IMR-90 (cell line): ENCODE measurements around the gene ITGA3. TPM values are rescaled to one million over a fixed set of nuclear protein-coding genes. Genes with fewer than 3 reads are reported as not detected.

ENCODE experiments used
- ATAC-seq: fragments of 200-7000 bp; cut with Tn5 transposase; 2 replicates; pipeline ENCODE4 v1.9.1; 2020; ENCODE audit warnings: low read depth, mild to moderate bottlenecking, moderate library complexity
- BruUV-seq: library from RNA; stranded (reverse); fragments of 400-500 nt; replicated peaks from 2 replicates; lab custom pipeline; 2021; lab: Mats Ljungman, UMichigan
- CTCF ChIA-PET: fragments of 300-600 bp; formaldehyde crosslinking; extraction: SDS; loops from one replicate; lab custom pipeline; 2021; ENCODE audit warnings: antibody characterized with exemption; lab: Yijun Ruan, JAX
- POLR2A ChIA-PET: fragments of 300-600 bp; sonication (Branson Sonifier 250); formaldehyde crosslinking; loops from one replicate; lab custom pipeline; 2022; ENCODE audit warnings: antibody characterized with exemption; ENCODE audit not compliant: unreplicated experiment; lab: Charles Lee
- DNase-seq: peaks from one replicate; pipeline ENCODE4 v3.0.0; 2013
- H2AFZ ChIP-seq: replicated peaks from 2 replicates; pipeline ENCODE3; 2013; ENCODE audit warnings: low read length, mild to moderate bottlenecking; ENCODE audit not compliant: poor library complexity
- H2AK5ac ChIP-seq: 2 replicates; pipeline ENCODE4 v1.6.1; 2013; ENCODE audit warnings: low read depth, low read length, inconsistent platforms
- H2AK9ac ChIP-seq: replicated peaks from 2 replicates; pipeline ENCODE3; 2013; ENCODE audit warnings: mild to moderate bottlenecking, low read depth, low read length, moderate library complexity; ENCODE audit not compliant: poor library complexity
- H2BK120ac ChIP-seq: 2 replicates; pipeline ENCODE4 v1.6.1; 2013; ENCODE audit warnings: low read depth, low read length, inconsistent platforms
- H2BK15ac ChIP-seq: 3 replicates; pipeline ENCODE4 v1.6.1; 2013; ENCODE audit warnings: low read depth, low read length, inconsistent platforms
- H2BK20ac ChIP-seq: 2 replicates; pipeline ENCODE4 v1.6.1; 2013; ENCODE audit warnings: low read depth, mild to moderate bottlenecking, inconsistent platforms, low read length, moderate library complexity
- H2BK5ac ChIP-seq: 2 replicates; pipeline ENCODE4 v1.6.1; 2013; ENCODE audit warnings: mild to moderate bottlenecking, low read depth, low read length, inconsistent platforms; ENCODE audit not compliant: poor library complexity, severe bottlenecking
- H3K14ac ChIP-seq: replicated peaks from 2 replicates; pipeline ENCODE4 v1.6.1; 2013; ENCODE audit warnings: low read depth, low read length, inconsistent platforms
- H3K18ac ChIP-seq: 2 replicates; pipeline ENCODE4 v1.6.1; 2013; ENCODE audit warnings: low read depth, low read length, control low read depth
- H3K23ac ChIP-seq: 2 replicates; pipeline ENCODE4 v1.6.1; 2013; ENCODE audit warnings: low read depth, low read length, inconsistent platforms
- H3K27ac ChIP-seq: 2 replicates; pipeline ENCODE4 v1.5.1; 2013; ENCODE audit warnings: mild to moderate bottlenecking, control low read depth, low read length; ENCODE audit not compliant: insufficient read depth
- H3K27me3 ChIP-seq: 2 replicates; pipeline ENCODE4 v1.6.1; 2013; ENCODE audit warnings: low read length; ENCODE audit not compliant: control insufficient read depth, insufficient read depth
- H3K36me3 ChIP-seq: 2 replicates; pipeline ENCODE4 v1.6.1; 2013; ENCODE audit warnings: low read length, mixed read lengths; ENCODE audit not compliant: control insufficient read depth, insufficient read depth
- H3K4ac ChIP-seq: 2 replicates; pipeline ENCODE4 v1.6.1; 2013; ENCODE audit warnings: low read depth, low read length, inconsistent platforms
- H3K4me1 ChIP-seq: 2 replicates; pipeline ENCODE4 v1.6.1; 2013; ENCODE audit warnings: low read length, mixed read lengths; ENCODE audit not compliant: control insufficient read depth, insufficient read depth
- H3K4me2 ChIP-seq: 2 replicates; pipeline ENCODE4 v1.6.1; 2013; ENCODE audit warnings: low read depth, mild to moderate bottlenecking, control low read depth, low read length, moderate library complexity
- H3K4me3 ChIP-seq: 2 replicates; pipeline ENCODE4 v1.5.1; 2013; ENCODE audit warnings: low read depth, mild to moderate bottlenecking, control low read depth, low read length, moderate library complexity; ENCODE audit not compliant: insufficient read depth
- H3K56ac ChIP-seq: 2 replicates; pipeline ENCODE4 v1.6.1; 2013; ENCODE audit warnings: low read length, inconsistent platforms; ENCODE audit not compliant: insufficient read depth; ENCODE audit errors: extremely low read depth
- H3K79me1 ChIP-seq, 2 experiments: 2 replicates each; pipeline ENCODE4 v1.6.1; 2013; ENCODE audit warnings: low read length in 2 of 2, inconsistent platforms in 1 of 2, low read depth in 1 of 2
- H3K9ac ChIP-seq: 2 replicates; pipeline ENCODE4 v1.6.1; 2013; ENCODE audit warnings: low read depth, low read length, control low read depth
- H3K9me1 ChIP-seq: 2 replicates; pipeline ENCODE4 v1.6.1; 2013; ENCODE audit warnings: low read length, inconsistent platforms; ENCODE audit not compliant: insufficient read depth
- H3K9me3 ChIP-seq: 2 replicates; pipeline ENCODE4 v1.6.1; 2013; ENCODE audit warnings: low read length; ENCODE audit not compliant: control insufficient read depth, insufficient read depth
- H4K20me1 ChIP-seq: 2 replicates; pipeline ENCODE4 v1.6.1; 2013; ENCODE audit warnings: low read length, inconsistent platforms; ENCODE audit not compliant: insufficient read depth
- H4K5ac ChIP-seq: 2 replicates; pipeline ENCODE4 v1.6.1; 2013; ENCODE audit warnings: mild to moderate bottlenecking, low read depth, low read length, control low read depth
- H4K8ac ChIP-seq, 2 experiments: 2 replicates each; pipeline ENCODE4 v1.6.1; 2013; ENCODE audit warnings: low read depth in 2 of 2, low read length in 2 of 2, control low read depth in 1 of 2, inconsistent platforms in 1 of 2
- H4K91ac ChIP-seq: 2 replicates; pipeline ENCODE4 v1.6.1; 2013; ENCODE audit warnings: low read depth, low read length, inconsistent platforms; ENCODE audit not compliant: insufficient read depth
- BHLHE40 ChIP-seq: fragments of 150-350 bp; IDR thresholded peaks from 2 replicates; pipeline ENCODE4 v1.6.1; 2016; ENCODE audit warnings: mild to moderate bottlenecking, low read depth, low read length
- CEBPB ChIP-seq: IDR thresholded peaks from 2 replicates; pipeline ENCODE4 v1.6.1; 2012; ENCODE audit warnings: low read depth, low read length, improper control_type of control experiment
- CHD1 ChIP-seq: IDR thresholded peaks from 2 replicates; pipeline ENCODE4 v1.6.1; 2012; ENCODE audit warnings: low read depth, low read length, improper control_type of control experiment
- ELK1 ChIP-seq: fragments of 150-350 bp; IDR thresholded peaks from 2 replicates; pipeline ENCODE4 v1.6.1; 2016; ENCODE audit warnings: low read depth, mild to moderate bottlenecking, low read length, moderate library complexity, borderline replicate concordance
- FOS ChIP-seq: fragments of 150-350 bp; IDR thresholded peaks from 2 replicates; pipeline ENCODE4 v1.6.1; 2016; ENCODE audit warnings: low read depth, low read length
- MAFK ChIP-seq: IDR thresholded peaks from 2 replicates; pipeline ENCODE4 v1.6.1; 2012; ENCODE audit warnings: low read depth, low read length, improper control_type of control experiment
- MAZ ChIP-seq: IDR thresholded peaks from 2 replicates; pipeline ENCODE4 v1.6.1; 2012; ENCODE audit warnings: low read depth, mild to moderate bottlenecking, low read length, improper control_type of control experiment, moderate library complexity, borderline replicate concordance
- MXI1 ChIP-seq: IDR thresholded peaks from 2 replicates; pipeline ENCODE4 v1.6.1; 2012; ENCODE audit warnings: low read depth, mild to moderate bottlenecking, low read length, moderate library complexity, borderline replicate concordance
- NFE2L2 ChIP-seq: fragments of 150-350 bp; IDR thresholded peaks from 2 replicates; pipeline ENCODE4 v1.6.1; 2016; ENCODE audit warnings: low read depth, mild to moderate bottlenecking, low read length
- POLR2A ChIP-seq: IDR thresholded peaks from 2 replicates; pipeline ENCODE4 v1.6.1; 2012; ENCODE audit warnings: mild to moderate bottlenecking, low read depth, low read length
- RAD21 ChIP-seq: IDR thresholded peaks from 2 replicates; pipeline ENCODE4 v1.6.1; 2012; ENCODE audit warnings: low read length, improper control_type of control experiment
- RCOR1 ChIP-seq: IDR thresholded peaks from 2 replicates; pipeline ENCODE4 v1.6.1; 2012; ENCODE audit warnings: mild to moderate bottlenecking, low read length, improper control_type of control experiment; ENCODE audit not compliant: insufficient replicate concordance
- RFX5 ChIP-seq: IDR thresholded peaks from 2 replicates; pipeline ENCODE4 v1.8.0; 2012; ENCODE audit warnings: low read depth, mild to moderate bottlenecking, low read length, moderate library complexity
- SMC3 ChIP-seq: fragments of 150-350 bp; IDR thresholded peaks from 2 replicates; pipeline ENCODE4 v1.6.1; 2016; ENCODE audit warnings: low read depth, mild to moderate bottlenecking, antibody characterized with exemption, low read length, moderate library complexity
- USF2 ChIP-seq: fragments of 150-350 bp; IDR thresholded peaks from 2 replicates; pipeline ENCODE4 v1.6.1; 2017; ENCODE audit warnings: mild to moderate bottlenecking, antibody characterized with exemption, low read length, low read depth
- WGBS, 2 experiments: methylation state at CpG; one replicate each; pipeline versions ENCODE4 v1.1.5 to v1.1.7; 2013; ENCODE audit warnings: missing lambda C conversion rate in 2 of 2; ENCODE audit not compliant: insufficient read length in 1 of 2; ENCODE audit errors: extremely low coverage in 2 of 2; 5-methylcytosine and 5-hydroxymethylcytosine counted together
- dilution Hi-C: fragments of 300-500 bp; cut with HindIII; formaldehyde crosslinking; loops from one replicate; pipeline ENCODE4 v1.14.3; 2018; ENCODE audit warnings: low sequenced_read_pairs; ENCODE audit not compliant: unreplicated experiment
- in situ Hi-C: fragments of 300-500 bp; cut with MboI; formaldehyde crosslinking; loops from 3 replicates; pipeline ENCODE4 v1.14.3; 2019; ENCODE audit warnings: low sequenced_read_pairs, inconsistent platforms, mixed read lengths
- intact Hi-C: fragments of 100-400 bp; cut with micrococcal nuclease; formaldehyde crosslinking; loops from 2 replicates; pipeline ENCODE4 v1.10.0; 2022
- polyA plus RNA-seq, 3 experiments: library from polyadenylated mRNA; depleted of rRNA; stranded (reverse); fragments of >200 nt; gene quantifications; 2 replicates each; pipeline ENCODE4 v1.2.3, GENCODE V29; 2012; ENCODE audit warnings: low replicate concordance in 1 of 3
- total RNA-seq: library from RNA; depleted of rRNA; stranded (reverse); fragments of >200 nt; gene quantifications from 2 replicates; pipeline ENCODE4 v1.2.3, GENCODE V29; 2012
- TF ChIP-seq, protein P1 (sequence below): conservative IDR thresholded peaks from 2 replicates; pipeline ENCODE4 v1.5.1; 2012; ENCODE audit warnings: mild to moderate bottlenecking, low read depth, low read length, improper control_type of control experiment

The ITGA3 gene
- total and polyA plus RNA-seq, 2 of the 4 experiments (the other 2 are of a cell fraction) = 78.0 to 202 TPM

DNA sequence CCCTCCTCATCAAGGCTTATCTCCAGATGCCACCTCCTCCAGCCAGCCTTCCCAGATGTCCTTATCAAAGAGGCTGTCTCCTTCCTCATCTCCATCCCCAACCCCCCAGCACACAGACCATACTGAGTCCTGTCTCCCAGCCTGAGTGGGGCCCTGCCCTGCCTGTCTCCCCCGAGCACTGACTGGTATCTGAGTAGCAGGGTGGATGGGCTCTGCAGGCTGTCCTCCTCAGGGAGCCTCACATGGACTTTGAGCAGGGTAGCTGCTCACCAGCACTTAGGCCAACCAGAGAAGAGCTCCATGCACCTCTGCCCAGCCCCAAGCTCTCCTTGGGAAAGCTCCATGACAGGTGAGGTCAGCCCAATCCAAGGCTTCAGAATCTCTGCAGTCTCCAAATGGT is 20.0 kb upstream of the ITGA3 start:
- H4K20me1 ChIP-seq = no peaks in the 10 kb centered on the region
- H2BK5ac ChIP-seq = no peak overlapping the region
- ChIA-PET POLR2A (no interaction called here), CTCF (interaction anchor here (0.7 to 1.3 kb wide), 2 partner anchors 21 to 58 kb away, joined by 3 to 4 read pairs; no protein-coding TSS in a partner anchor)
- peaks cover 38% of the 10 kb centered on the region for H3K4me1 ChIP-seq
- H3K4ac ChIP-seq = peak overlapping the region; percentile 72
- H3K27ac ChIP-seq = 0 out of 2 replicates have a peak overlapping the region, but pooled peaks have one; percentile 2
- DNase-seq = no peak
- no peak overlapping the region for H3K56ac ChIP-seq
- H3K9me1 ChIP-seq = peaks cover 20% of the 10 kb centered on the region
- ATAC-seq = no peak
- peak overlapping the region; percentile 94 for H2BK120ac ChIP-seq
- peak overlapping the region in 1 of 2 experiments; percentile 53; a peak in 2 of 4 replicates for H4K8ac ChIP-seq
- H3K79me1 ChIP-seq = peaks cover 0 to 7% of the 10 kb centered on the region in 2 experiments; a peak in 1 of 4 replicates
- TF ChIP-seq MXI1 (no peak), NFE2L2 (no peak), CEBPB (no peak), MAFK (no peak), RCOR1 (no peak), USF2 (no peak), CHD1 (no peak), FOS (no peak), POLR2A (no peak), MAZ (no peak), RFX5 (no peak), SMC3 (no peak), BHLHE40 (no peak), RAD21 (no peak), ELK1 (no peak)
- TF ChIP-seq, protein P1, sequence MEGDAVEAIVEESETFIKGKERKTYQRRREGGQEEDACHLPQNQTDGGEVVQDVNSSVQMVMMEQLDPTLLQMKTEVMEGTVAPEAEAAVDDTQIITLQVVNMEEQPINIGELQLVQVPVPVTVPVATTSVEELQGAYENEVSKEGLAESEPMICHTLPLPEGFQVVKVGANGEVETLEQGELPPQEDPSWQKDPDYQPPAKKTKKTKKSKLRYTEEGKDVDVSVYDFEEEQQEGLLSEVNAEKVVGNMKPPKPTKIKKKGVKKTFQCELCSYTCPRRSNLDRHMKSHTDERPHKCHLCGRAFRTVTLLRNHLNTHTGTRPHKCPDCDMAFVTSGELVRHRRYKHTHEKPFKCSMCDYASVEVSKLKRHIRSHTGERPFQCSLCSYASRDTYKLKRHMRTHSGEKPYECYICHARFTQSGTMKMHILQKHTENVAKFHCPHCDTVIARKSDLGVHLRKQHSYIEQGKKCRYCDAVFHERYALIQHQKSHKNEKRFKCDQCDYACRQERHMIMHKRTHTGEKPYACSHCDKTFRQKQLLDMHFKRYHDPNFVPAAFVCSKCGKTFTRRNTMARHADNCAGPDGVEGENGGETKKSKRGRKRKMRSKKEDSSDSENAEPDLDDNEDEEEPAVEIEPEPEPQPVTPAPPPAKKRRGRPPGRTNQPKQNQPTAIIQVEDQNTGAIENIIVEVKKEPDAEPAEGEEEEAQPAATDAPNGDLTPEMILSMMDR = no peak
- H3K9me3 ChIP-seq = no peaks in the 10 kb centered on the region
- H3K36me3 ChIP-seq = no peaks in the 10 kb centered on the region
- H3K18ac ChIP-seq = peak overlapping the region; percentile 39
- no peaks in the 10 kb centered on the region for H3K27me3 ChIP-seq
- in situ Hi-C loops (no loop called here), intact Hi-C loops (loop anchor here (10.0 kb wide), 1 partner anchor 269 kb away; no protein-coding TSS in a partner anchor), dilution Hi-C loops (no loop called here)
- peak overlapping the region; percentile 29 for H2AFZ ChIP-seq
- H3K14ac ChIP-seq = peak overlapping the region; percentile 73
- 0 out of 3 replicates have a peak overlapping the region, but pooled peaks have one; percentile 41 for H2BK15ac ChIP-seq
- BruUV-seq = no TSS peak
- peak overlapping the region; percentile 62 for H4K5ac ChIP-seq
- peak overlapping the region; percentile 79 for H2AK9ac ChIP-seq
- 100% methylated on average over 1 of the region's 1 CpG; no CpG with 5 or more reads in 1 of the 2 experiments for WGBS, 2 experiments
- peak overlapping the region; percentile 81 for H2BK20ac ChIP-seq
- H3K4me2 ChIP-seq = no peak overlapping the region
- H2AK5ac ChIP-seq = peak overlapping the region; percentile 98
- peak overlapping the region; percentile 70 for H4K91ac ChIP-seq
- H3K23ac ChIP-seq = peak overlapping the region; percentile 51; the same call in 1 of the 2 replicates
- no peak overlapping the region for H3K4me3 ChIP-seq
- H3K9ac ChIP-seq = no peak overlapping the region
